Stimulated activated CD4-positive, alpha-beta T cell treated with anti-CD3 and anti-CD28 coated beads, Interleukin-4, amount 100 ng/mL, for 48 hours (primary cell): ENCODE measurements around the gene WWP2.
"Not testable (repeated sequence)": the region's sequence is repeated elsewhere in the genome, so short reads cannot be mapped to it uniquely, and the experiment has no call there.

Source experiments
- DNase-seq, 2 donors: peaks; one replicate each; pipeline ENCODE4 v3.0.0-alpha.2; 2020; ENCODE audit warnings: low read depth in 2 of 2

Gene WWP2

DNA sequence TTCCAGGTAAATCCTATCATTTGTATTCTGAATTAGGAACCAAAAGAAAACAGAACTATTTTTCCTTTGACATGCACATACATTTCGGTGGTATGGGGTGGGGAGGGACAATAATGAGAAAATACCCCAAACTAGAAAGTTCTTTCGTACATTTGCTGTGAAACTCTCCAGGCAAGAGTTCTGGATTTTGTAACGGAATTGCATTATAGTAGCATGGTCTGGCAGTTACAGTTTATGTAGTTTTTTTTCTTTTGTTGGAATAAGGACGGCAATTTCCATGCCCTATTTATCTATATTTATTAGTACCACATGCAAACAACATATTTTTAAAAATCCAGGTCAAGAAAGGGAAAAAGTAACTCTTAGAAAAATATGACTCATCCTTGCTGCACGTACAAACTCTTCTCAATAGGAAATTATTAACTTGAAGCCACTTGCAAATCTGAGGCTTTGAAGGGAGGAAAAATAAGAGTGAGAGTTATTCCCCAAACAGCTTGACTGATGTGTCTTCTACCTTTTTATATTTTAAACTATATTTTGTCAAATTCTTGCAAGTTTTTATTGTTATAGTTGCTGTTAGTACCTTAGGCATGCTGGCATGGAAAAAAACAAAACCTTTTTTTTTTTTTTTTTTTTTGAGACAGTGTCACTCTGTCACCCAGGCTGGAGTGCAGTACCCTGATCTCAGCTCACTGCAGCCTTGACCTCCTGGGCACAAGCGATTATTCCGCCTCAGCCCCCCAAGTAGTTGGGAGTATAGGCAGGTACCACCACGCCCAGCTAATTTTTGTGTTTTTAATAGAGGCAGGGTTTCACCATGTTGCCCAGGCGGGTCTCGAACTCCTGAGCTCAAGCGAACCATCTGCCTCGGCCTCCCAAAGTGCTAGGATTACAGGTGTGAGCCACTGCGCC, 69.3 kb downstream of the WWP2 start:
- DNase-seq: no peak

DNA sequence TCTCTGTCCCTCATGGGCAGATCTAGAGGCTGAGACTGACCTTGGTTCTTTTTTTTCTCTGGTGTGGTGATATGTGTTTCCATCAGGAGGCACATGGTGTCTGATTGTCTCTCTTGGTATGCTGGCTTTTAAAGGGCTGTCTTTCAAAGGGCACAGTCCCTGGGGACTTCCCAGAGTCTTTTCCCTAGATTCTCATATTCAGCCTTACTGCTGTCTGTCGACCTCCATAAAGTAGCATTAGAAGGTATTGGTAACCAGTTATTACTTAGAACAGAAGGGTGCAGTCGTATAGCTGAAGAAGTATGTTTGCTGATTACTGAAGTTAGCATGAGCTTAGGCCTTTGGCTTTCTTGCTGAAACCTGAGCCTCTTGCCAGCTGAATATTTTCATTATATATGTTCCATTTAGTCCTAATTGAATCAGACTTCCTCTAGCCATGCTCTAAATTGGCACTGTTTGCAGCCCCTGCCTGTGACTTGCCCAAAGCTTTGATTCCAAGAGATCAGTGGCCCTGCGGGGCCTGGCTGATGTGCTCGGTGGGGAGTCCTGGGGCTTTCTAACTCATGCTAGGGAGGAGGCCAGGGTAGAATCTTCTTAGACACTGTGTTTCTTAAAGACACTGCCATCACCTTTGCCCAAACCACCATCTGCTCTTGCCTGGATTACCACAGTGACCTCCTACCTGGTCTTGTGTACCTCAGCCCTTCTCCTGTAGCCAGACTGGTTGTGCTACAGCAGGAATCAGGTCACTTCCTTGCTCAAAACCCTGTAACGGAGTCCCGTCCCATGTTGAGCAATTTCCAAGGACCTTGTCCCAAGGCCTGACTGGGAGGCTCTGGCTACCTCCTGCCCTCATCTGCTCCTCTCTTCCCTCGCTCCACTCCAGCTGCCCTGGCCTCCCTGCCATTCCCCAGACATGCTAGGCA, 71.5 kb downstream of the WWP2 start:
- no peak for DNase-seq

DNA sequence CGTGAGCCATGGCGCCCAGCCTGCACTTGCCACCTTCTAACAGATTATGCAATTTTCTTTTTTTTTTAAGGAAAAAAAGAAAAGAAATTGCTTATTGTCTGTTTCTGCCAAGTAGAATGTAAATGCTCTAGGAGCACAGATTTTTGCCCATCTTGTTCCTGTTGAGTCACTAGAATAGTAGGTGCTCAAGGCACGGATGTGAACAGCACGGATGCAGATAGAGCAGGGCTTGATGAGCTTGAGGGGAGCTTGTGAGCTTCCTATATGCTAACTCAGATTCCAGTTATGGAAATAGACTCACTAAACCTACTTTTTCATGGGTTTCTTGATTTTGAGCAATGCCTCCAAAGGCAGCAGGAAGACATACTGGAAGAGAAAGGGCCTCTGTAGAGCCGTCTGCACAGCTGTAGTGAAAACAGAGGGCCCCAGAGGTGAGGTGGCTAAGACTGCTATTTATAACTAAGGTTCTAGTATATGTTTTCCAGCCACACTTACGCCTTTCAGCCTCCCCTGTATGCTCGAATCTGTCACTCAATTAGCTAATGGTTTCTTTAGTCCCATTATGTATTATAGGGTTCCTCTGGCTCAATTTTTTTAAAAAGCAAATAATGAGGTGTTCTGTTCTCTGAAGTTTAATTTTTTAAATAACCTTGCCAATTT, 72.8 kb downstream of the WWP2 start:
- DNase-seq: no peak

DNA sequence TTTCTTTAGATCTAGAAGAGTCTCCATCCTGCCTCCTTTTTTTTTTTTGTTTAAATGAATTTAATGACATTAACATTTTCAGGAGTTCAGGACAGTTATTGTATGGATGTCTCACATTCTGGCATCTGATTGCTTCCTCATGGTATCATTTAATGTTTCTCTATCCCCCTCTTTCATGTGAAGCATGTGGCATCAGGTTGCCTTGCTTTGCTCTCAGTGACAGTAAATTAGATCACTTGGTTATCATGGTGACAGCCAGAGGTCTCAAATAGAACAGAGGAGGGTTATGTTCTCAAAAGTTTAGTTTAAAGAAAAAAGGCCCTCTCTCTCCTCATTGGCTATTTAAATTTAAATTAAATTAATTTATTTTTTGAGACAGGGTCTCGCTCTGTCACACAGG, 74.1 kb downstream of the WWP2 start:
- no peak for DNase-seq

DNA sequence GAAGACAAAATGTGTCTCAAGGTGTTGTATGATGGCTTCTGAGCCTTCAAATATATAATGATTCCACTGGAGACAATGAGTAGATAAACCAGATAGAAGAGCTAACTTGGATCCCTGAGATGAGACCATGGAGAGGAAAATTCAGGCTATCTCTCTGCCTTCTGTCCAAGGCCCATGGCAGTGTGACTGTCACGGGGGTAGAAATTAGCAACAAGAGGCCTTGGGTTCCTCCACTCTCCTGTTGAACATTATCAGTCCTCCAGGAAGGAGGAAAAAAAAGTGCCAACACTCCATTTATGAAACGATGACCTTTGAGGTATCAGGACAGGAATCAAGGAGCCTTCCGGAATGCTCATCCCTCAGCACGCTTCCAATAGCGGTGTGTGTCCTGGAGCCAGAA, 75.2 kb downstream of the WWP2 start:
- DNase-seq: no peak

DNA sequence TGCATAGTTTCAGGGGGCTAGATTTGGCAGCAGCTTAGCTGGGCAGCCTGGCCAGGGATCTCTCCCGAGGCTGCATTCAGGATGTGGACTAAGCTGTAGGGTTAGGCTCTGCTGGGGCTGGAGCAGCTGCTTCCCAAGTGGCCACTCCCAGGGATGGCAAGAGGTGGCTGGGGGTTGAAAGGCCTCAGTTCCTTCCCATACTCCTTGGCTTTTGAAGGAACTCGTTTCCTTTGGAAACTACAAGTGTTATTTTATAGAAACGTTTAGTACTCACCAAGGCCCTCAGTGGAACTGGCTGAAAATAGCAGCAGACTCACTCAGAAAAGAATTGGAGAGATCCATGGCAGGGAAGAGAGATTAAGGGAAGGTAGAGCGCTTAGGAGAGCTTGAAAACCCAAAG, 76.4 kb downstream of the WWP2 start:
- no peak for DNase-seq

DNA sequence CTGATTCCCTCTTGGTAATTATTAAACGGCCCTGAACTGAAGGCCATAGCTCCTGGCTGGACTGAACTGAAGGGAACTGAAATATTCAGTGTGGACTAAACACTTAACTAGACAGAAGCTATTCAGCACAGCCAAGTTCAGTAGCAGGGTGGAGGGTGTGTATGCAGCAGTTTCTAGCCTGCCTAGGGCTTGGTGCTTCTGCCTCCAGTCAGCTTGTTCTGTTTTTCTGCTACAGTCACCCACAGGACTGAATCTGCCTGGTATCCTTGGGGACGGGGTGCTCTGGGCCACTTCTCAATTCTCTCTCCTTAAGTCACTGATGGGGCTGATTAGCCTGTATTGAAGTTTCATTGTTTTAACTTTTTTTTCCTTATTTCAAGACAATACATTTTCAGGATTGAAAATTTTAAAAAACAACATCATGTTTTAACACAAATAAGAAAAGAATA, 77.1 kb downstream of the WWP2 start:
- DNase-seq: no peak

DNA sequence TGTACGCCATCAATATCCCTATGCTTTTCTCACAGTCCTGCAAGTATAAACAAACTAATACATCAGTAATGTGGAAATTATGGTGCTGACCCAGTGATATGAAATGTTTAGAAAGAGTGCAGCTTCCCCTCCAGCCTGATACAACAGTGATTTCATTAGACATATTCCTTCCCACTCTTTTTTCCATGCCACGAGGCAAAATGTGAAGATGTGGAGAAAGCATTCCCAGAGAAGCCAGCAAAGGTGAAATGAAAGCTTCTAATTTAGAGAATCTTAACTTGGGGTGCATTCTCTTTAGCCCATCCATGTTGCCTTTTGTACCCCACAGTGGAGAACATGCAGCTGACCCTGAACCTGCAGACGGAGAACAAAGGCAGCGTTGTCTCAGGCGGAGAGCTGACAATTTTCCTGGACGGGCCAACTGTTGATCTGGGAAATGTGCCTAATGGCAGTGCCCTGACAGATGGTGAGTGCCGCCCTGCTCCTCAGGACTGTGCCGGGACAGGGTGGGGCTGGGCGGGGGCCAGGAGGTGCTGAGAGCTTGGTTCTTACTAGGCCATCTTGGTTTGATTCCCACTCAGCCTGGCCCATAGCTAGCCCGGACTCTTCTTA, 77.8 kb downstream of the WWP2 start:
- no peak for DNase-seq

DNA sequence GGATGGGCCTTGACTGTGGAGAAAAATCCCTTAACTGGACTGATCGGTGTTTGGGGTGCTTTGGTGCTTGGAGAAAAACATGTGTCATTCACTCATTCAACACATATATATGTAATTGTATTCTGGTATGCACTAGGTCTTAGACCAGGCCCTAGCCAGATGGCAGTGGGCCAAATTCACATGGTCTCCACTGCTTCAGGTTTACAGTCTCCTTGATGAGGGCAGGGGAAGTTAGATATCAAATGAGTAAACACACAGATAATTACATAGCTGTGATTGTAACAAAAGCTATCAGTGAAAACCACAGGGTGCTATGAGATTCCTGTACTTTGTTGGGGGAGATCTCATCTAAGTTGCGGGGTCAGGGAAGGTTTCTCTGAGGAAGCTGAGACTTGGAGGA, 78.8 kb downstream of the WWP2 start:
- DNase-seq: no peak

DNA sequence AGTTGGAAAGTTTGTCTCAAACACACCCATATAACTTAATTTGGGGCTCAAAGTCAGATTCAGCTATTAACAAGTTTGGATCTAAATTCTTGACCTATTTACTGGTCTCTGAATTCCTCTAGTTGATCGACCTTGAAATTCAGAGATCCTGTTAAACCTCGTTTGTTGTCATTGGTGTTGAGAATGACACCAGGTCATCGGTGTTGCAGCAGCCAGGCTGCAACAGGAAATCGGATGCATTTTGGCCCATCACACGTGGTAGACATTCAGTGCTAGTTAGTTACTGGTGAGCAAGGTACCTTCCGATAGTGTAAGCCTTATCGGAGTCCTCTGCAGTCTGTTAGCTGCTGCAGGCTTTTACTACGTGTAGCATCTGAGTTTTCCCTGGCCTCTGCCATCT, 82.3 kb downstream of the WWP2 start:
- DNase-seq: no peak

DNA sequence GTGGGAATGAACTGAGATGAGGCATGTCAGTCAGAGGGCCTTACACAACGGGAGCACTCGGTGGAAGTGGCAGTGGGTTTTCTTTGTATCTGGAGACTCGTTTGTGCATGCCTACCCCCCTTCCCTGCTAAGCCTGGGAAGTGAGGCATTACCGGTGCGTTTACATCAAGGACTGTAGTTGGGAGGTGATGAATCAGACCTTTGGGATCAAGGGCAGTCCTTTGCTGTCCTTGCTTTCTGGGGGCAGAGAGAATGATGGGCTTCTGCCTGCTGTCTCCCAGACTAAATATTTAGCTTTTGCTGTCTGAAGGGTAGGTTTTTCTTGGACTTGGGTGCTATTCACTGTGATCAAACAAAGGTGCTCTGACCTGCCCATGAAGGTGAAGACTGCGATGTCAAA, 83.0 kb downstream of the WWP2 start:
- DNase-seq: no peak

DNA sequence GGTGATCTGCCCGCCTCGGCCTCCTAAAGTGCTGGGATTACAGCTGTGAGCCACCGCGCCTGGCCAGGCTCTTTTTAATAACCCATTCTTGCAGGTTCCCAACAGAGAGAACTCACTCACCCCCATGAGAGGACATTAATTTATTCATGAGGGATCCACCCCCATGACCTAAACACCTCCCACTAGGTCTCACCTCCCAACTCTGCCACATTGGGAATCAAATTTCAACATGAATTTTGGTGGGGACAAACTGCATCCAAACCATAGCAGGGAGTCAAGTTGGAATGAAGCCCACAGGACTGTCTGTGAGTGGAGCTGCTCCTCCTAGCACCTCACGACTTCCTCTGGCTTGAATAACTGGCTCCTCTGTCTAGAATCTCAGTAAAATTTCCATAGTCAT, 85.5 kb downstream of the WWP2 start:
- DNase-seq: no peak

DNA sequence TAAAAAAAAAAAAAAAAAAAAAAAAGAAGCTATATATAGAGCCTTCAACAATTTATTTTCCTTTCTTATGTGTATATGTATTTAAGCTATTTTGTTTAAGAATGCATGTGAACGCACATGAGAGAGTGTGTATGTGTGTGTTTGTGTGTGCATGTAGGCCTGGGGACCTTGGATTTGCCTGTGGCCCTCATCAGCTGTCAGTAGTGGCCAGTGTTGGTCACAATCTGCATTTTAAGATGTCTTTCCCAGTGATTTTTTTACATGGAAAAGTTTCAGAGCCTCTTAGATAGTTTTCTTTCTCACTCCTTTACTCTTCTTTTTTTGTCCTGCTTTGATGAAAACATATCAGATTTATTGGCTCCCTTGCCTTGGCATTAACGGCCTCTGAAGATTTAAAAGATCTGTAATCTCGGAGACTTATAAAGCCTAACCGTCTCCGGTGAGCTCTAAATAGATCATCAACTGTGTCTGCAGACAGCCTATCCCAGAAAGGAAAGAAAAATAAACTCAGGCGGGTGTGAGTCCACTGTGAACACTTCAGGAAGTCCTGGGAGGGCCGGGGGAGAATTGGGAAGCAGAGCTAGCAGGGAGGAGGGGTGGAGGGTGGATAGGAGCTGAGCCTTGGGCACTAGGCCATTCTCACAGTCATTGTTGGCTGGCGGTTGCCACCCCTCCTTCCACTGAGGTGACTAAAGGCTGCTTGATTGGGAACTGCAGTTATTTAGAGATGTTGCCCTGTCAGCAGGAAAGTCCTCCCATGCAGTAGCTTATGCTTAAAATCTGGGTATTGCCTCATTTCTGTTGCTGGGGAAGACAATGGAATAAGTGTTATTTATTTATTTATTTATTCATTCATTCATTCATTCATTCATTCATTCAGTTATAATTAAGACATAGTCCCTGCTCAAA, 86.8 kb downstream of the WWP2 start:
- no peak for DNase-seq

DNA sequence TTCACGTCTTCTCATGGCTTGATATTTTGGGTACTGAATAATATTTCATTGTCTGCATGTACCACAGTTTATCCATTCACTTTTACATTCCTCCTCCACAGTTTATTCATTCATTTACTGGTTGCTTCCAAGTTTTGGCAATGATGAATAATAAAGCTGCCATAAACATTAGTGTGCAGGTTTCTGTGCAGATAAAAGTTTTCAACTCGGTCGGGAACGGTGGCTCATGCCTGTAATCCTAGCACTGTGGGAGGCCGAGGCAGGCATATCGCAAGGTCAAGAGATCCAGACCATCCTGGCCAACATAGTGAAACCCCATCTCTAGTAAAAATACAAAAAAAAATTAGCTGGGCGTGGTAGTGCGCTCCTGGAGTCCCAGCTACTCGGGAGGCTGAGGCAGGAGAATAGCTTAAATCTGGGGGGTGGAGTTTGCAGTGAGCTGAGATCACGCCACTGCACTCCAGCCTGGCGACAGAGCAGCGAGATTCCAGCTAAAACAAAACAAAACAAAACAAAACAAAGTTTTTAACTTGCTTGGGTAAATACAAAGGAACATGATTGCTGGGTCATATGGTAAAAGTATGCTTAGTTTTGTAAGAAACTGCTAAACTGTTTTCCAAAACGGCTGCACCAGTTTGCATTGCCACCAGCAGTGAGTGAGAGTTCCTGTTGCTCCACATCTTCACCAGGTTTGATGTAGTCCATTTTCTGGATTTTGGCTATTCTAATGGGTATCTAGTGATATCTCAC, 89.5 kb downstream of the WWP2 start:
- no peak for DNase-seq

DNA sequence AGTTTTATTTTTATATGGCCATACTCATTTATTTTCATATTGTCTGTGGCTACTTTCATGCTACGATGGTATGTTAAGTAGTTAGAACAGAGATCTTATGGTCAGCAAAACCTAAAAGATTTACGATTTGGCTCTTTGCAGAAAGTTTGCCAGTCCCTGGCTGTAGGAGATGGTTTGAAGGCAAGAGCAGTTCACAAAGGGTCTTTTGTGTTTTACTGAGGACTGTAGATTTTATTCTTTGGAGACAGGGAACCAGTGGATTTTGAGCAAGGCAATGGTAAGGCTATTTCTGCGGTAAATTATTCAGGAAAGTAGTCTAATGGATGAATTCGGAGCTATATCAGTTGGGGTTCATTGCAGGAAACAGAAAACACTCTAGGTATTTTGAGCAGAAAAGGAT, 90.7 kb downstream of the WWP2 start:
- DNase-seq: no peak

DNA sequence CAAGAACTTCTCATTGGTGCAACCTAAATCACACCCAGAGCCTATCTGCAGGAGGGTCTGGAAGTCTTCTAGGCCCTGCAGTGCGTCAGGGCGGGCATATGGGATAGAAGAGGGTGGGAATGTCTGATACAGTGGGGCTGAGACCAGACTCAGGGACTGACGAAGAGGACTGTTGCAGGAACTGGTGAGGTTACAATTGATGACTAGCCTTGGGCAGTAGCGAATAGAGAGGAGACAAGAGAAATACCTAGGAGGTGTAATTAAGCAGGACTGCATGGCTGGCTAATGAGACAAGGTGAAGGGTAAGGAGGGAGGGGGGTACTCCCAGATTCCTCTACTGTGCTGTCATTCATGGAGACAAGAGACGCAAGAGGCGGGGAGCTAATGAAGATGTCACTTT, 91.3 kb downstream of the WWP2 start:
- no peak for DNase-seq

DNA sequence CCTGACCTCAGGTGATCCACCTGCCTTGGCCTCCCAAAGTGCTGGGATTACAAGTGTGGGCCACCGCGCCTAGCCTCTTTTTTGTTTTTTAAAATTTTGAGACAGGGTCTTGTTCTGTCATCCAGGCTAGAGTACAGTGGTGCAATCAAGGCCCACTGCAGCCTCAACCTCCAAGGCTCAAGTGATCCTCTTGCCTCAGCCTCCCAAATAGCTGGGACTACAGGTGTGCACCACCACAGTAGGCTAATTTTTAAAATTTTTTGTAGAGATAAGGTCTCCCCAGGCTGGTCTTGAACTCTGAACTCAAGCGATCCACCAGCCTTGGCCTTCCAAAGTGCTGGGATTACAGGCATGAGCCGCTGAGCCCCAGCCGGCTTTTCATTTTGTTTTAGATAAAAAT, 92.6 kb downstream of the WWP2 start:
- not testable (repeated sequence) for DNase-seq

DNA sequence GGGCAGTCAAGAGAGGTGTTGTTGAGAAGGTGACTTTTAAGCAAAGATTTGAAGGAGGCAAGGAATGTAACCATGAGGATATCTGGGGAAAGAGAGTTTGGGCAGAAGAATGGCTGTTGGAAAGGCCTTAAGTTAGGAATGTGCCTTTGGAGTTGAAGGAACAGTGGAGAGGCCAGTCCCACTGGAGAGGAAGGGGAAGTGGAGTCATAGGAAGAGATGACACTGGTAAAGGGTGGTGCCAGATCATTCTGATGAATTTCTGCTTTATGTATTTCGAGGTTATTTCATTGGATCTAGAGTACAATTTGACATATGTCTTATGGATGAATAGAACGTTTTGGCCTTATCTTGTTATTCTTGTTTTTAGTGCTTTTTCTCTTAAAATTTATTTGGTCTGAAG, 93.5 kb downstream of the WWP2 start:
- no peak for DNase-seq

DNA sequence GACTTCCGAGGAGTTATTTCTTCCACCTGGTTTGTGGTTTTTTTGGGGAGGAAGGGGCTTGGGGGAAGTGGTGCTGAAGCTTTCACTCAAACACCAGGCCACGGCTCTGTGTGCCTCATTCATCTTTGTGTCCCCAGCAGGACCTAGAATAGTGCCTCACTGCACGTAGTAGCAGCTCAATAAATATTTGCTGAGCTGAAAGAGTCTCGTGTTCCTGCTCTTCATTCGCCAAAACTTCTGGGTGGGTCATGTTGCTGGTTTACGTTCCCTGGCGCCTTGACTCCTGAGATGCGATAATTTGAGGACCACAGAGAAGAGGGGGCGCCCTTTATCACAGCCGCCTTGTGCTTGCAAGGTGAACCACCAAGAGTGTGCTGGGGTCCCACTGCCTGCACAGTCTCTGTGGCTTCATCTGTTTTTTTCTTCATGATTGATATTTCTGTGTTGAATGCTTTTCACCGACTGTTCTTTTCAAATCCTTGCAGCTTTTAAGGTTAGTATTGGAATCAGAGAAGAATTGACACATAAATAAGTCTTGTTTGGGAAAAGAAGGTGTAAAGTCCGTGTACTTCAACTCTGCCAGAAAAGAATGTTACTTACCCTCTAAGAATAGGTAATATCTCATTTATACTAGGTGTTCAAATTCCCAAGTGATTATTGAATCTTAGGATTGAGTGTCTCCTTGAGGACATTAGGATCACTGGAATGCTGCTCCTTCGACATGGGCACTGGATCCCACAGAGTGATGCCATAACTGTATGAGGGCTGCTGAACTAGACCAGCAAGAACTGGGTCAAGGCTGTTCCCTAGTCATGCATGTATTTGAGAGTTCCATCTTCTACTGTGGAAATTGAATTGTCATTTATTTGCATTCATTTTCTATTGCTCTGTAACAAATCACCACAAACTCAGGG, 96.3 kb downstream of the WWP2 start:
- DNase-seq: no peak
